Astrocyte of the hippocampus (primary cell): Measurements from ENCODE around the gene SNRPB.
"Not testable (repeated sequence)": the region's sequence is repeated elsewhere in the genome, so short reads cannot be mapped to it uniquely, and the experiment has no call there.

ENCODE experiments used
- DNase-seq: peaks from one replicate; pipeline ENCODE4 v3.0.0; 2011; ENCODE audit warnings: low read depth, low spot score

The SNRPB gene

DNA sequence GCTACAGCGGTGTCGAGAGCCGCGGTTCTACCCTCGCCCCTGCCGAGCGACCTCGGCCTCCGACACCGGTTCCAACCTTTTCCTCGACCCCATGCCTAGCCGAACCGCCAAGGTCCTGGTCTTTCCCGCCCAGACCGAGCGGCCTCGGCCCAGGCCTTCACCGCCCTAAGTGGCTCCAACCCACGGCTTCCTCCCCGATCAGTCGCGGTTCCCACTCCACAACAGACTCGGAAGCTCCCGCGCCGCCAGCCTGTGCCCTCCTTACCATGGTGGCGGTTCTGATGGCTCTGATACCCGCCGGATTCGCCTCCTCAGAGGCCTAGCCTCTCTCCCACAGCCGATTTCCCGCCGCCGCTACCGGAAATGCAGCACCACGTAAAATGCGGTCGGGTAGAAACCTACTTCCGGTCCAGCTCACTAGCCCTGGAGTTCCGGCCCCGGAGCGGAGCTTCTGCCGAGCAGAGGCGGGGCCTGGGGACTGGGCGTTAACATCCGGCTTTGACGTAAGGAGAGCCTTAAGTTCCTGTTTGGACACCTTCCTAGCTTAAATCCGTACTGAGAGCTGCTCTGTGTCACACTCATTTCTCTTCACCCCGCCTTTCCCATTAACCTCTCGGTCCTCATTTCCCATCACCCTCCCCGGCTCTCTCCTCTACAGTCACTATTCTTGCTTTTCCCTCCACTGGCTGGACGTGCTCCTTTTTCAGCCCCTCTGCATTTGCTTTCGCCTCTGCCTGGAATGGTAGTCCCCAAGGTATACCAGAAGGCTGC, at the start of gene SNRPB:
TSS of gene SNRPB (minus strand) at position 367 of the 771 bp plus-strand sequence. CDS start at position 268, 99 bp downstream.
- peak; percentile 99 for DNase-seq

DNA sequence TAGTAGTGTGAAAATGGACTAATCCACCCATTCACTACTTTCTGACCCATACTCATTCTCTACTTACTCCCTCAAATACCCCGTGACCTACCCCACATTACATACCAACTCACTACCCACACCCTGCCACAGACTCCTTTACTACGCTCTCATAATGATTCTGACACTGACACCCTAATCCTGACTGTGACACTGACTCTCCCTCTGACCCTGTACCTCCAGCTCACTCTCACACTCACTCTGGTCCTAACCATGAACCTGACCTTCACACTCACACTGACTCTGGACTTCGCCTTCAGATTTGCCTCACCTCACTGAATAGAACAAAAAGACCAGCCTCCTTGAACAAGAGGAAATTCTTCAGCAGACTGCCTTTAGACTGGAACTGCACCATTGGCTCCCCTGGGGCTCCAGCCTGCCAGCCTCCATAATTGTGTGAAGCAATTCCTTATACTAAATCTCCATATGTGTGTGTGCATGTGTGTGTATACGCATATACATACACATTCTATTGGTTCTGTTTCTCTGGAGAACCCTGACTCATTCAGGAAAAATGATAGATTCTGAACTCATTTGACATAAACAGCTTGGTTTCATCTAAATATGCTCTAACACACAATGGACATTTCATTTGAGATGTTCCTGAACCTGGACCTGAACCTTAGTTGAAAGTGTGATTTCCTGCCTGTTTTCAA, 48.7 kb upstream of the SNRPB start:
- no peak for DNase-seq

DNA sequence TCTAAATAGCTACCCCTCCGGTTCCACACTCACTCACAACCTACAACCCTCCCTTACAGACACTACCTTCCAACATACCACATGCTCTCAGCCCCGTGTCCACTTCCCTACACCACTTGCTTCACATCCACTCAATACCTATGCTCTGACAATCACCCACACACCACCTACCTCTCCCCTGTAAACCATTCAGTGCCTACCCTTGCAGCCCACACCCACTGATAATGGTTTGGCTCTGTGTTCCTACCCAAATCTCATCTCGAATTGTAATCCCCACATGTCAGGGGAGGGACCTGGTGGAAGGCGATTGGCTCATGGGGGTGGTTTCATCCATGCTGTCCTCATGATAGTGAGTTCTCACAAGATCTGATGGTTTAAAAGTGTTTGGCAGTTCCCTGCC, 48.0 kb upstream of the SNRPB start:
- DNase-seq: no peak

DNA sequence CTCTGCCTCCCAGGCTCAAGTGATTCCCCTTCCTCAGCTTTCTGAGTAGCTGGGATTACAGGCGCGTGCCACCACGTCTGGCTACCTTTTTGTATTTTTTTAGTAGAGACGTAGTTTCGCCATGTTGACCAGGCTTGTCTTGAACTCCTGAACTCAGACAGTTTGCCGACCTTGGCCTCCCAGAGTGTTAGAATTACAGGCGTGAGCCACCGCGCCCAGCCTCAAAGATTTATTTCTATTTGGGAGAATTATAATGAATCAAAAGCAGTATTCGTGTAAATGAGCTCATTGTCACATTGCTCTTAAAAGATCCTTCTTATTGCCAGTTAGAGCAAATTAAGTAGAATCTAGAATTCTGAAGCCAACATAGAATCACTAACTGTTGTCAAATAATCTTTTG, 47.5 kb upstream of the SNRPB start:
- no peak for DNase-seq

DNA sequence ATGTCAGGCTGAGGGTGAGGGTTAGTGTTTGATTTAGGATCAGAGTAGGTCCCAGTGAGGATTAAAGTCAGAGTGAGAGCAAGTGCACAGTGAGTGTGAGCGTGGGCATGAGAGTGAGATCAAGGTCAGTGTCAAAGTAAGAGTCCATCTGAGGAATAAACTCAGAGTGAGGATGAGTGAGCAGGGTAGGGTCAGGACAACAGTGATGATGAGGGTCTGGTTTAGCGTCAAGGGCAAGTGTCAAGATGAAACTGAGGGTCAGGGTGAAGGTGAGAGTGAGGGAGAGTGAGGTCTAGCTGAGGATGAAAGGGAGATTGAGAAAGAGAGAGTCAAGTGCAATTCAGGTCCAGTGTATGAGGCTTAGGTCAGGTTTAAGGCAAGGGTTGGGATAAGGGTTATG, 45.8 kb upstream of the SNRPB start:
- no peak for DNase-seq

DNA sequence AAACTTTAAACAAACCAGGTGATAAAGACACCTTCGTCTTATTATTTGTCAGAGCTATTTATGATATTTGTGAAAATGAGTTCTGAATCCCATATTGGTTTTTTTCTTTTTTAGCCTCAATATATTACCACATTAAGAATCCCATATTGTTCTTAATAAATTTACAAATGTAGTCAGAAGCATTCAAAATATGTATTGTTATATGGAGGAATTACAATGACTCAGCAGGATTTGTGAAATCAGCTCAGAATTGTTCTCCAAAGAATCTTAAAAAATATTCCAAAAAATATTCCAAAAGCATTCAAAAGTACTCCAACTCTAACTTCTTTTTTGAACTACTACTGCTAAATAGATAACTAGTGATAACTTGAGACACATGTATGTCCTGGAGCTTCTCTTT, 44.6 kb upstream of the SNRPB start:
- no peak for DNase-seq

DNA sequence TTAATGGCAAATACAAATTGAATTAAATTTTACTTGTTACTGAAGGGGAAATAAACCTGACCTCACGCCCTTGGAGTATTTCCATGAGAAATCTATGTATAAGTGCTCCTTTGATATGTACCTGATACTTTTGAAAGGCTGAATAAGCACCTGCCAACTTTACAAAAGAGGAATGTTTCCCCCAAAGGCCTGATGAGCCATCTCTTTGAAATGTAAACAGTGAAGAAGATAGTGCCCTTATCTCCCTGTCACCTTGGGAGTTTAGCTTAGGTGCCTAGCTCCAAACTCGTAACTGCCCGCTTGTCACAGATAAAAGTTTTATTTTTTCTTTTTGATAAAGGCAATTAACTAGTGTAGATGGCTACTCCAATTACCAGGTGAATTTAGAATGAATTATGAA, 39.2 kb upstream of the SNRPB start:
- DNase-seq: no peak

DNA sequence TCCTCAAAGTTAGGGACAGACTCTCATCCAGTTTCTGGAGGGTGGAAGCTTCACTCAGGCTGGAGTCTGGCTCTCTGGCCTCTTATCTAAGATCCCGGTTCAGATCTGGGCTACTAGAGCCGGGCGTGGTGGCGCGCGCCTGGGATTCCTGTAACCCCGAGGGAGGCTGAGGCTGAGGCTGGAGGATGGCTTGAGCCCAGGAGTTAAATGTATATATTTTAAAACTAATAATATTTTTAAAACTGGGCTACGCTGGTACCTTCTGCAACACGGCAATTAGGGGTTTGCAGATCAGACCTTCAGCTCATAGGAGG, 38.8 kb upstream of the SNRPB start:
- DNase-seq: no peak

DNA sequence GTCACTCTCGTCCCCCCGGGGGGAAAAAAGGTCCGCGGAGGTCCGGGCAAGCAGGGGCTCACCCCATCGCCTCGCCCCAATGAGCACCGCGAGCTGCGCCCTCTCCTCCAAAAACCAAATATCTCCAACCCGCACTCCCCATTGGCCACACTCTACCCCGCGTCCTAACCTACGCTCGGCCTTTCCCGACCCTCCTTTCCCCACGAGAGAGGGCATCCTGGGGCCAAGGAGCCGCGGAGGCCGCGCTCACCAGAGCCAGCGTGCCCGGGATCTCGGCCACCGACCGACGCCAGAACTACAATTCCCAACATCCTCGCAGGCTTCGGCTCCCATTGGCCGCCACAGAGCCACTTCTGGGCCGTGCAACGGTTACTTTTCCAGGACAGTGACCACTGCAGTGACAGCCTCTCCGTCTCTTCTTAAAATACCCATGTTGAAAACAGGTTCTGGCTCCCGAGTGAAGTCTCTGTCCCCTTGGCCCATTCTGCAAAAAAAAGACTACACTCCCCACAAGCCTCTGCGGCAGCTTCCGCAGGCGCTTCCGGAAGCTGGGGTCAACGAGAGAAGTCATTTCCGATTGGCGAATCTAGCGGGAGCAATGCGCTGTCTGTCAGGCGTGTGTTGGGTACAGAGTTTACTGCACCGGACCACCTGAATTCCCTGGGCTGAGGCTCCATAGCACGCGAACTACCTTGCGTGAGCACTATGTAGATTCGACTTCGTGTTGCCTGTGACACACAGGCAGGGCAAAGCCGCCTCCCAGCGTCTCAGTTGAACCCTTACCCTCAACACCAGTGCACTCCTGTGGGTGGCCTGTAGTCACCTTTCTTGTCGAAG, 38.3 kb upstream of the SNRPB start, which contains the start of gene ZNF343:
TSS of gene ZNF343 (minus strand) at position 285 of the 837 bp plus-strand sequence. CDS start 15,020 bp downstream, outside the sequence.
- DNase-seq: peak; percentile 90

DNA sequence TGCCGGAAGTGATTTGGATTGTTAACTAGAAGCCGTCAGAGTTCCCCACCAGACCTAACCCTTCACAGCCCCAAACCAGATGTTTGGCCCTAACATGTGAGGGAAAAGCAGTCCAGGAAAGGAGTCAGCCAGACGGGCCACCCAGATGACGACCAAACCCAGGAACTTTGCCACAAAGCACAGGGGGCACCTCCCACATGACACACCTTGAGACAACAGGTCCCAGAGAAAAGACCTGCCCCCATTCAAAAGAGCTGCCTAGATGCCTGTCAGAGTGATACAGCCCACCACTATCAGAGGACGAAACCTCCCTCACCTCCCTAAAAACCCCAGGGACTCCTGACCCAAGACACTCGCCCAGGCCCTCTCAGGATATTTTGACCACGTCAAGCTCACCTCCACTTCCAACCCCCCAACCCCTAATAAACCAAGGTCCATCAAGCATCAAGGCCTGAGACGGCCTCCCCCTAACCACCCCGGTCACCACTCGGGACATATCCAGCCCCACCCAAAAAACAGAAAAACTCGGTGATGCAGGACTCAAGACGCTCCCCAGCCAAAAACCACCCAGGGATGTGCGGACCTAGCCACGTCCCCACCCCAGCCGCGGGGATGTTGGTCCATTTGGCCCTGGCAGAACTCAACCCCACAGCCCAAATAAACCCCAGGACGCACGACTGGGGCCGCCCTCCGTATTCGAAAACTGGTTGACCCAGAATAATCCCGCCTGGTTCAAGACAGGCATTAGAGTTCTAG, 37.5 kb upstream of the SNRPB start:
- peak; percentile 12 for DNase-seq

DNA sequence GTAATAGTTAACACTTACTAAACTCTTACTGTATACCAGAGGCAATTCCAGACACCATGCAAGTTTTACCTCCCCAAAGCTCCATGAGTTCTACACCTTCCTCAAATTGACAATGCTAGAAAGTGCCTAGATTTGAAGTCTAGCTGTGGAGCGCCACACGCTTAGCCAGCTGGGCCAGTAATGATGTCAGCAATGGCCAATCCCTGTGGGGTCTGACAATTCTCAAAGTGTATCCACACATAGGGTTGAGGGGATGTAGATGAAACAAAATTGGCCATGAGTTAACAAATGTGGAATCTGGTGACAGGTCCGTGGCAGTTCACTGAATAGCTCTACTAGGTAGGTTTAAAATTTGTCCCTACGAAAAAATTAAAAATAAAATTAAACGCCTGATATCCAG, 36.9 kb upstream of the SNRPB start:
- peak; percentile 2 for DNase-seq

DNA sequence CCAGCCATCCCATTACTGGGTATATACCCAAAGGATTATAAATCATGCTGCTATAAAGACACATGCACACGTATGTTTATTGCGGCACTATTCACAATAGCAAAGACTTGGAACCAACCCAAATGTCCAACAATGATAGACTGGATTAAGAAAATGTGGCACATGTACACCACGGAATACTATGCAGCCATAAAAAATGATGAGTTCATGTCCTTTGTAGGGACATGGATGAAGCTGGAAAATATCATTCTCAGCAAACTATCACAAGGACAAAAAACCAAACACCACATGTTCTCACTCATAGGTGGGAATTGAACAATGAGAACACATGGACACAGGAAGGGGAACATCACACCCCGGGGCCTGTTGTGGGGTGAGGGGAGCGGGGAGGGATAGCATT, 35.8 kb upstream of the SNRPB start:
- not testable (repeated sequence) for DNase-seq

DNA sequence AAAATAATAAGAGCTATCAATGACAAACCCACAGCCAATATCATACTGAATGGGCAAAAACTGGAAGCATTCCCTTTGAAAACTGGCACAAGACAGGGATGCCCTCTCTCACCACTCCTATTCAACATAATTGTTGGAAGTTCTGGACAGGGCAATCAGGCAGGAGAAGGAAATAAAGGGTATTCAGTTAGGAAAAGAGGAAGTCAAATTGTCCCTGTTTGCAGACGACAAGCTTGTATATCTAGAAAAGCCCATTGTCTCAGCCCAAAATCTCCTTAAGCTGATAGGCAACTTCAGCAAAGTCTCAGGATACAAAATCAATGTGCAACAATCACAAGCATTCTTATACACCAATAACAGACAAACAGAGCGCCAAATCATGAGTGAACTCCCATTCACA, 34.2 kb upstream of the SNRPB start:
- not testable (repeated sequence) for DNase-seq

DNA sequence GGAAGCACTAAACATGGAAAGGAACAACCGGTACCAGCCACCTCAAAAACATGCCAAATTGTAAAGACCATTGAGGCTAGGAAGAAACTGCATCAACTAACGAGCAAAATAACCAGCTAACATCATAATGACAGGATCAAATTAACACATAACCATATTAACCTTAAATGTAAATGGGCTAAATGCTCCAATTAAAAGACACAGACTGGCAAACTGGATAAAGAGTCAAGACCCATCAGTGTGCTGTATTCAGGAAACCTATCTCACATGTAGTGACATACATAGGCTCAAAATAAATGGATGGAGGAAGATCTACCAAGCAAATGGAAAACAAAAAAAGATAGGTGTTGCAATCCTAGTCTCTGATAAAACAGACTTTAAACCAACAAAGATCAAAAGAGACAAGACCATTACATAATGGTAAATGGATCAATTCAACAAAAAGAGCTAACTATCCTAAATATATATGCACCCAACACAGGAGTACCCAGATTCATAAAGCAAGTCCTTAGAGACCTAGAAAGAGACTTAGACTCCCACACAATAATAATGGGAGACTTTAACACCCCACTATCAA, 32.3 kb upstream of the SNRPB start:
- DNase-seq: not testable (repeated sequence)

DNA sequence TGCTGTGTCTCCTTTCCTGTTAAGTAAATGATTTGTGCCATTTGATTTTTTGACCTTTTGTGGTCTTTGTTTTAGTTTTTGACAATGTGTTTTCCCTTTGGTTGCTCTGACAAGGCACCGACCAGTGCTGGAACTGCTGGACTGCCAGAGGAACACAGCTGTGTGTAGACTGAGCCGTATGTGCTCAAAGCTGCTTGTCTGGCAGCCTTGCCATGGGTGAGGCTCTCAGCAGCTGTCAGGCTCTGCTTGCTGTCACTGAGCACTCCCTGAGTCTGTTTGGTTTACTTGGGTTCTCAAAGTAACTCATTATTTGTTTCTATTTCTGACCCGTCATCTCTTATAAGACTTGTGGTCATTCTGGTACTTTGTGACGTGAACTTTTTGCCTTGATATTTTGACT, 15.1 kb upstream of the SNRPB start:
- no peak for DNase-seq

DNA sequence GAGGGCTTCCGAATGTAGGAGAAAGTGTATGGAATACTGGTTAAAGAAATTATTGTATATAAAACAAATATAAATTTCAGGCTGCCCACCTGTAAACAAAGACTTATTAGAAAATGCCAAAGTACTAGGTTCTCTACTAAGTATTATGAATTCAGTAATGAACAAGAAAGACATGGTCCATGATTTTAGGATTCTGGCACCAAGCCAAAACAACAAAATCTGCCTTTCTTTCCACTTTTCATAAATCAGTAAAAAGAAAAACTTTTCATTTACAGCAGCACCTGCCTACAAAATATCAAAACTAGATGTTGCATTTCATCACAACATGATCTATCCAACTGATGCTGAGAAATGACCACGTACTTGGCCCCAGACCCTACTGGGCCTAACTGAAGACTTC, 14.5 kb upstream of the SNRPB start:
- DNase-seq: no peak

DNA sequence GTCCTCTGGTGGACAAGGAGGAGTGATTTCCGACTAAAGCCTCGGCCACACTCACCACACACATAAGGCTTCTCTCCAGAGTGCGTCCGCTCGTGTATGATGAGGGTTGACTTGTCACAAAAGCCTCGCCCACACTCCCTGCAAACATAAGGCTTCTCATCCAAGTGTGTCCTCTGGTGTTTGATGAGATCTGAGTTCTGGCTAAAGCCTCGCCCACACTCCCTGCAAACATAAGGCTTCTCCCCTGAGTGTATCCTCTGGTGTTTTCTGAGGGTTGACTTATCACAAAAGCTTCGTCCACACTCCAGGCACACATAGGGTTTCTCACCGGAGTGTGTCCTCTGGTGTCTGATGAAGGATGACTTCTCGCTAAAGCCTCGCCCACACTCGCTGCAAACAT, 12.9 kb upstream of the SNRPB start:
- DNase-seq: no peak

DNA sequence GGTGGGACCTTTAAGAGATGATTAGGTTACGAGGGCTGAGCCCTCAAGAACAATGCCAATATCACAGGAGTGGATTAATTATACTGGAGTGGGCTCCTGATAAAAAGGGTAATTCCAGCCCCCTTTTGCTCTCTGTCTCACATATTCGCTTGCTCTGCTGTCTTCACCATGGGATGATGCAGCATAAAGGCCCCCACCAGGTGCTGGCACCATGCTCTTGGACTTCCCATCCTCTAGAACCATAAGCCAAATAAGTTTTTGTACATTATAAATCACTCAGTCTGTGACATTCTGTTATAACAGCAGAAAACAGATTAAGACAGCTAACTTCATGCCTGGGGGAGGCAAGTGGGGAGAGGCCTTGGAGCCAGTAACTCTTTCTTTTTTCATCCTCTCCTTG, 9.8 kb upstream of the SNRPB start:
- no peak for DNase-seq

DNA sequence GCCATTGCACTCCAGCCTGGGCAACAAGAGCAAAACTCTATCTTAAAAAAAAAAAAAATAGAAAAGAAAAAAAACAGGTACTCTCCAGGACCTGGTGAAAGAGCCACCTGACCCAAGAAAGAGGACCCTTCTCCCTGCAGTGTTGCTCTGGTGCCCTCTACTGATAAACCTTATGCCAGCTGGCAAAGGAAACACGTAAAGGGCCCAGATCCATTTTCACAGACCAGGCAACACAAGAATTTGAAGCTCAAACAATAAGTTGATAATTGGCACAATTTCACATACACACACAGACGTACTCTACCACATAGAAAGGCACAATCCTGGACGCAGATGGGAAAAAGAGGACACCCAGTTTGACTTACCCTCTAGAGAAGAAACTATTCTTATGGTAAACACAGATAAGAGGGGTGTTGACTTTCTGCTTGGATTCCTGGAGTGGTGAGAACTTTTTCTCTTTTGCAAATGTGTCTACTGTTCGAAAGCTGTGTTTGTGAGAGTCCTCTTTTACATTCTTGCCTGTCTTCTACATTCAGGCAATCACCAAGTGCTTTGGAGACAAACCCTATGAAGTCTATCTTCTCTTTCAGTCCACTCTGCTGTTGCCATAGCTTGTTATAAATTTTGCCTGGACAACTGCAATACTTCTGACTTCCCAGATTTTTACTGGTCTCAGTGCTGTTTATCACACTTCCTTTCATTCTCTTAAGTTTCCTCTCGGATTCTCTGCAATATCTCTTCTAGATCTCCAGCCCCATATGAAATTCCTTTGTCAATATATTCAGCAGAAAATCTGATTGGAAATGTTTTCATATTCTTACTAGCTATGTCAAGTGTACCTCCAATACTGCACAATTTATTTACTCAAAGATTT, 6.4 kb upstream of the SNRPB start:
- DNase-seq: no peak
